ENCODE results near the gene ODF2.

The ODF2 gene

DNA sequence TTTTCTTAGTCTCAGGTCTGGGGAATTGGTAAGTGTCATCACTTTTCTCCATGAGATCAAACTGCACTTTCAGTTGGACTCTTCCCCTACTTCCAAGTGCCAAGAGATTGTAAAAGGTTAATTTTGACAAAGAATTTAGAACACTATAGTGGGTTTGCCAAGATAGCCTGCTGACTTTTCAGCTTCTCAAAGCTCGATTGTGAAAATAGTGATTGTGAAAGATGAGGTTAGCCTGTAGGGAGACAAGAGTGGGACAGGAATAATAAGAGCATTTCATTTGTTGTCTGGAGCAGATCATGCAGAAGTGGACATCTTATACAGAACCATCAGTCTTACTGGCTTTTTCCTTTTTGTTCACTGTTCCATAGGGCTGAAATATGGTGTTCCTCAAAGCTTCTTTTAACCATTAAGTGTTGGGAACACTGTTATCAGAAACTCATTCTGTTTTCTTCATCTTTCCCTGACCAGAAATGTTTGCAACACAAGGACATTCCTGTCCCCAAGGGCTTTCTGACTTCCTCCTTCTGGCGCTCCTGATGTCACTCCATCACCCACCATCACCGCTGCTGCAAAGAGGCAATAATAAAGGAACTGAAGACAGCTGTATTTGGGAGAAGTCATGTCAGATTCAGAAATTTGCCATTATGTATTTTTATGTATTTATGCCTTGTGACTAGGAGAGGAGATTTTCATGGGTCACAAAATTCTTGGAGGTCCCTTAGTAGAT, 85.0 kb downstream of the ODF2 start:
- TF ChIP-seq POLR2A (IDR thresholded peaks at IDR 0.05; ENCODE audit: extremely low read depth, insufficient read length) (no peak), MYC (IDR thresholded peaks at IDR 0.05; ENCODE audit: low read depth, low read length) (no peak)
- TF ChIP-seq, protein P1, sequence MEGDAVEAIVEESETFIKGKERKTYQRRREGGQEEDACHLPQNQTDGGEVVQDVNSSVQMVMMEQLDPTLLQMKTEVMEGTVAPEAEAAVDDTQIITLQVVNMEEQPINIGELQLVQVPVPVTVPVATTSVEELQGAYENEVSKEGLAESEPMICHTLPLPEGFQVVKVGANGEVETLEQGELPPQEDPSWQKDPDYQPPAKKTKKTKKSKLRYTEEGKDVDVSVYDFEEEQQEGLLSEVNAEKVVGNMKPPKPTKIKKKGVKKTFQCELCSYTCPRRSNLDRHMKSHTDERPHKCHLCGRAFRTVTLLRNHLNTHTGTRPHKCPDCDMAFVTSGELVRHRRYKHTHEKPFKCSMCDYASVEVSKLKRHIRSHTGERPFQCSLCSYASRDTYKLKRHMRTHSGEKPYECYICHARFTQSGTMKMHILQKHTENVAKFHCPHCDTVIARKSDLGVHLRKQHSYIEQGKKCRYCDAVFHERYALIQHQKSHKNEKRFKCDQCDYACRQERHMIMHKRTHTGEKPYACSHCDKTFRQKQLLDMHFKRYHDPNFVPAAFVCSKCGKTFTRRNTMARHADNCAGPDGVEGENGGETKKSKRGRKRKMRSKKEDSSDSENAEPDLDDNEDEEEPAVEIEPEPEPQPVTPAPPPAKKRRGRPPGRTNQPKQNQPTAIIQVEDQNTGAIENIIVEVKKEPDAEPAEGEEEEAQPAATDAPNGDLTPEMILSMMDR (IDR thresholded peaks at IDR 0.05; ENCODE audit: low read depth, low read length), result no peak
- TF ChIP-seq, protein P2, sequence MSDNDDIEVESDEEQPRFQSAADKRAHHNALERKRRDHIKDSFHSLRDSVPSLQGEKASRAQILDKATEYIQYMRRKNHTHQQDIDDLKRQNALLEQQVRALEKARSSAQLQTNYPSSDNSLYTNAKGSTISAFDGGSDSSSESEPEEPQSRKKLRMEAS (IDR thresholded peaks at IDR 0.05; ENCODE audit: low read depth, low read length), result no peak
- DNase-seq (ENCODE audit: low read depth), result peak; percentile 57
- no peak overlapping the region for H3K4me3 ChIP-seq (ENCODE audit: low read depth, low read length)

DNA sequence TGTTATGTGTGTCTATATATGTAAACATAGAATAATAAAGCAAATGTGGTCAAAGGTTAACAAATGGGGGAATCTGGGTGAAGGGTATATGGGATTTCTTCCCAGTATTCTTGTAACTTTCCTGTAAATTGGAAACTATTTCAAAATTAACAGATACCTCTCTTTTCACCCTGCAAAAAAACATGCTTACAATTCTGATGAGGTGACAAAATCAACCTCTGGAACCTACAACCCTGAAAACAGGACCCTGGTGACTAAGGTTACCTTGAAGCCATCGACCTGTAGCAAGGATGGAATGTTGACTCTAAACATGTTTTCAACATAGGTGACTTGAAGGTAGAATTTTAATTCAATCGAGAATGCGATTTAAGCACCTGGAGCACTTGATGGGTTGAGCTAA, 90.7 kb downstream of the ODF2 start:
- no peak for DNase-seq (ENCODE audit: low read depth)
- TF ChIP-seq MYC (IDR thresholded peaks at IDR 0.05; ENCODE audit: low read depth, low read length), result no peak
- no peak for TF ChIP-seq POLR2A (IDR thresholded peaks at IDR 0.05; ENCODE audit: extremely low read depth, insufficient read length)
- TF ChIP-seq, protein P1 (IDR thresholded peaks at IDR 0.05; ENCODE audit: low read depth, low read length), result no peak
- TF ChIP-seq, protein P2 (IDR thresholded peaks at IDR 0.05; ENCODE audit: low read depth, low read length), result no peak
- H3K4me3 ChIP-seq (ENCODE audit: low read depth, low read length), result no peak overlapping the region

DNA sequence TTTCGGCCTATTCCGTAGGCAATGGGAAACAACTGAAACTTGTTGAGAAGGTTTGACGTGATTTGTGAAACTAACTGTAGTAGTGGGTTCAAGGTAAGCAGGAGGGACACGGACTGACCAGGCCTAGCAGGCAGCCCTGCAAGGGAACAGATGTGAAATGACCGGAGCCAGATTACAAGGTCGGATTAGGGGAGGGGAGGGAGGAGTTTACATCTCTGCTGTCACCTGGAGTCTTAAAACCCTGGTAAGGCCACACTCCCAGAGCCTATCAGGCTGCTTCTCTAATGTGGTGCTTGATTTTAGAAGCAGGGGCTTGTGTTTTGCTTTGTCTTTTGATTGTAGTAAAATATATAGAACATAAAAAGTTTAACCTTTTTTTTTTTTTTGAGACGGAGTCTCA, 93.1 kb downstream of the ODF2 start:
- TF ChIP-seq, protein P2 (IDR thresholded peaks at IDR 0.05; ENCODE audit: low read depth, low read length), result no peak
- DNase-seq (ENCODE audit: low read depth), result no peak
- H3K4me3 ChIP-seq (ENCODE audit: low read depth, low read length), result no peak overlapping the region

DNA sequence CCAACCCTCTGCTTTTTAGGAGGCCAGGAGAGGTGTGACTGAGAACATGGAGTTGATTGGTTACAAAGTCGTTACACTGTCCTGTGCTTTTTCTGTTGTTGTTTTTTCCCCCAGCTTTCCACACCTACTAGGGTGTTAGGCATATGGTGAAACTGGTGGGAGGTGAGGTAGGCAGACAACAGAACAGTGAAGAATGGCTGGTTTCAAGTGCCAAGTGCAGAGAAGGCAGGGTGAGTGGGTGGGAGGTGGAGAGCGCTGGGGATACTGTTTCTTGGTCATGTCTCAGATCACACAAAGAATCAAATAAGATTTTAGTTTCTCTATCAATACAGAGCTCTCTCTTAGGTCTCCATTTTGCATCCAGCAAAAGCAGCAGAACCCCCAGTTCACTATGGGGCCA, 94.4 kb downstream of the ODF2 start:
- H3K4me3 ChIP-seq (ENCODE audit: low read depth, low read length), result no peak overlapping the region
- TF ChIP-seq MYC (IDR thresholded peaks at IDR 0.05; ENCODE audit: low read depth, low read length) (no peak), POLR2A (IDR thresholded peaks at IDR 0.05; ENCODE audit: extremely low read depth, insufficient read length) (no peak)
- TF ChIP-seq, protein P1 (IDR thresholded peaks at IDR 0.05; ENCODE audit: low read depth, low read length), result no peak
- TF ChIP-seq, protein P2 (IDR thresholded peaks at IDR 0.05; ENCODE audit: low read depth, low read length), result no peak
- DNase-seq (ENCODE audit: low read depth), result no peak

All from NB4 (cell line).